ENCODE data around the gene CD86. TPM values are rescaled to one million over a fixed set of nuclear protein-coding genes. Genes with fewer than 3 reads are reported as not detected.

CD86 gene
- total RNA-seq, 4 donors from 2014 or later = 1.7 to 10.7 TPM; not detected in 2

- Histone ChIP-seq H3K9me3 (no peaks in the 10 kb centered on the region), H3K27ac (no peak overlapping the region), H3K4me3 (no peak overlapping the region), H3K27me3 (no peaks in the 10 kb centered on the region), H3K4me1 (no peaks in the 10 kb centered on the region), H3K36me3 (no peaks in the 10 kb centered on the region)
- DNase-seq = no peak
- TF ChIP-seq CTCF (IDR thresholded peaks at IDR 0.05) (no peak), POLR2A (IDR thresholded peaks at IDR 0.05) (no peak)
Observed at GRCh38 chr3:122105626-122106025, 50.5 kb downstream of the CD86 start.

- no peak for DNase-seq
- H3K4me3 ChIP-seq = no peak overlapping the region
- H3K36me3 ChIP-seq = no peaks in the 10 kb centered on the region
- no peaks in the 10 kb centered on the region for H3K9me3 ChIP-seq
- no peak for TF ChIP-seq POLR2A (IDR thresholded peaks at IDR 0.05)
- TF ChIP-seq CTCF (IDR thresholded peaks at IDR 0.05) = no peak
- no peaks in the 10 kb centered on the region for H3K27me3 ChIP-seq
- no peaks in the 10 kb centered on the region for H3K4me1 ChIP-seq
- H3K27ac ChIP-seq = no peak overlapping the region
Observed at GRCh38 chr3:122107171-122107570, 52.0 kb downstream of the CD86 start.

- Histone ChIP-seq H3K9me3 (no peaks in the 10 kb centered on the region), H3K4me3 (no peak overlapping the region), H3K27me3 (no peaks in the 10 kb centered on the region), H3K36me3 (no peaks in the 10 kb centered on the region), H3K27ac (no peak overlapping the region), H3K4me1 (no peaks in the 10 kb centered on the region)
- no peak for TF ChIP-seq CTCF (IDR thresholded peaks at IDR 0.05)
- DNase-seq = no peak
Observed at GRCh38 chr3:122111974-122112373, 56.8 kb downstream of the CD86 start.

- Histone ChIP-seq H3K9me3 (no peaks in the 10 kb centered on the region), H3K4me3 (no peak overlapping the region), H3K4me1 (no peaks in the 10 kb centered on the region), H3K36me3 (no peaks in the 10 kb centered on the region), H3K27ac (no peak overlapping the region), H3K27me3 (no peaks in the 10 kb centered on the region)
- DNase-seq = no peak
- TF ChIP-seq POLR2A (IDR thresholded peaks at IDR 0.05) (no peak), CTCF (IDR thresholded peaks at IDR 0.05) (no peak)
Observed at GRCh38 chr3:122112754-122113153, 57.6 kb downstream of the CD86 start.

GRCh38 chr3:122123850-122124249 is 68.7 kb downstream of the CD86 start:
- Histone ChIP-seq H3K27ac (no peak overlapping the region), H3K4me1 (no peaks in the 10 kb centered on the region), H3K4me3 (no peak overlapping the region), H3K27me3 (no peaks in the 10 kb centered on the region), H3K9me3 (no peaks in the 10 kb centered on the region), H3K36me3 (no peaks in the 10 kb centered on the region)
- TF ChIP-seq POLR2A (IDR thresholded peaks at IDR 0.05) = no peak
- DNase-seq = no peak

- H3K27me3 ChIP-seq = no peaks in the 10 kb centered on the region
Observed at GRCh38 chr3:122132949-122133540, 77.9 kb downstream of the CD86 start.

More at GRCh38 chr3:122132949-122133540, 77.9 kb downstream of the CD86 start:
- TF ChIP-seq POLR2A (IDR thresholded peaks at IDR 0.05) (no peak), CTCF (IDR thresholded peaks at IDR 0.05) (no peak)
- no peaks in the 10 kb centered on the region for H3K4me1 ChIP-seq
- DNase-seq = no peak
- H3K9me3 ChIP-seq = no peaks in the 10 kb centered on the region
- no peak overlapping the region for H3K4me3 ChIP-seq
- H3K36me3 ChIP-seq = no peaks in the 10 kb centered on the region
- H3K27ac ChIP-seq = no peak overlapping the region

All from Peyer's patch (tissue), 4 donors.